Activated T-cell treated with anti-CD3 and anti-CD28 coated beads, Interleukin-2, amount 50 U/mL, for 72 hours (primary cell): ENCODE results near the gene WNT3A. TPM values are rescaled to one million over a fixed set of nuclear protein-coding genes. Genes with fewer than 3 reads are reported as not detected.

Experiments
- ATAC-seq, 2 donors: fragments of 150-1000 bp; cut with Tn5 transposase; replicated peaks in 1 of 2; 2 replicates each; pipeline ENCODE4 v1.10.0; 2021; ENCODE audit warnings: moderate library complexity in 2 of 2, mild to moderate bottlenecking in 1 of 2
- DNase-seq, 2 donors: peaks; one replicate each; pipeline ENCODE4 v3.0.0; 2021 to 2022; ENCODE audit warnings: mixed read lengths in 1 of 2
- H3K27ac Mint-ChIP-seq: one replicate; pipeline ENCODE4 v1.8.0; 2022; ENCODE audit warnings: mild to moderate bottlenecking, moderate library complexity, mixed read lengths
- H3K27me3 Mint-ChIP-seq: one replicate; pipeline ENCODE4 v1.8.0; 2022; ENCODE audit warnings: low read depth, mixed read lengths
- H3K36me3 Mint-ChIP-seq, 2 donors: one replicate each; pipeline ENCODE4 v1.8.0; 2022; ENCODE audit warnings: mixed read lengths in 2 of 2, mild to moderate bottlenecking in 1 of 2; ENCODE audit not compliant: insufficient read depth in 2 of 2
- H3K4me1 Mint-ChIP-seq: one replicate; pipeline ENCODE4 v1.8.0; 2022; ENCODE audit warnings: low read depth, mixed read lengths
- H3K4me3 Mint-ChIP-seq, 2 donors: one replicate each; pipeline ENCODE4 v1.8.0; 2022; ENCODE audit warnings: mild to moderate bottlenecking in 2 of 2, mixed read lengths in 2 of 2, moderate library complexity in 2 of 2
- H3K9me3 Mint-ChIP-seq, 2 donors: one replicate each; pipeline ENCODE4 v1.8.0; 2022; ENCODE audit warnings: mixed read lengths in 2 of 2
- total RNA-seq, 2 donors: library from RNA; stranded (reverse); gene quantifications; one replicate each; pipeline ENCODE4 v1.2.3, GENCODE V29; 2022

WNT3A gene
- total RNA-seq, 2 donors from 2014 or later, result not detected

DNA sequence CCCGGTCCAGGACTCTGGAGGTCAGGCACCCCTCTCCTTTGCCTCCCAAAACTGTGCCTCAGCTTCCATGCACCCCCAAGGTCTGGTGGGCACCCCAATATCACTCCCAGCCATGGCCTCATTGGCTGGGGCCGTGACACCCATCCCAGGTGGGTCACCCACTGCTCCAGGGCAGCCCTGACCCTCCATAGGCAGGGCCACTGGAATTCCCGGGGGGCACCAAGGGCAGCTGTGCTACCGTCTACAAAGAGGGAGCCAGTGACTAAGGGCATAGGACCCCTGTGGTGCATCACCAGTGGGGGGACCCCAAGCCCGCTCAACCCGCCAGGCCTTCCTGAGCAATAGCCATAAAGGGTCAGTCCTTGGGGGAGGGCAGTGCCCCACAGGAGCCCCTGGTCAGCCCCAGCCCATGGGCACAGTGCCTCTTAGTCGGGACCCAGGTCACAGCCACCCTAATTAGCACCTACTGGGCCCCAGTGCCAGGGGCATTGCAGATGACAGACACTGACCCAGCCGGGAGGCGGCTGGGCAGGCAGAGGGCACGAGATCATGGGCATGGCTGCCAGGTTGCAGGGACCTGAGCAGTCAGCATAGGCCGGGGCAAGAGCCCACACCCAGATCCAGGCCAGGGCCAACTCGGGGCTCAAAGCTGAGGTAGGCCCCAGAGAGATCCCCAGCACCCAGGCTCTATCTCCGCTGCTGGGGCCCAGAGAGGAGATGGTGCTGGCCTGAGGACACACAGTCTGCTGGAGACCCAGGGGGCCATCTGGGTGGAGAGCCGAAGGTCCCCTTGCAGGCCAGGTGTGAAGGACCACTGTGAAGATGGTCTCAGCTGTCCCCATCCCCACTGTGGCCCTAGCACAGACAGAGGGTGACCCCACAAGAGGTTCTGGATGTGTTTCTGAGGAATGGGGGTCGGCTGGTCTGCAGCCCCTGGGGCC lies 56.7 kb downstream of the WNT3A start:
- peaks cover 9% of the 10 kb centered on the region for H3K4me1 Mint-ChIP-seq
- no peak for DNase-seq

DNA sequence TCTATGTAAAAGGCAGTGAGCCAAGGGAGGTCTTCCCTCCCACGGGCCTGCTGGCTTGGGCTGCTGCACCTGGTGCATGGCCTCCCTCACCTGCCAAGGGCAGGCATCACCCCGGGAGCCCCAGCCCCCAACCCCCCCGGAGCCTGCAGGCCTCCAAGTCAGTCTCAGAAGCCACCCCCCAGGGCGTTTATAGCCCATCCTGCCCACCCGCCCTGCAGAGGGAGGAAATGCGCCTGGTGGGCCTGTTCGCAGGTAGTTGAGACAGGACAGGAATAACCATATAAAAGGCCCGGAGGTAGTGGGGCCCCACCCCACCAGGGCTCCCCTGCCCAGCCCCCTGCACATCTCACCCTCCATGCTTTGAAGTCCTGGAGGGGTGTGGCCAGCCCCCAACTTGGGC lies 57.5 kb downstream of the WNT3A start:
- Mint-ChIP-seq H3K4me3 (no peak overlapping the region), H3K36me3 (no peaks in the 10 kb centered on the region), H3K4me1 (peaks cover 9% of the 10 kb centered on the region), H3K27ac (no peak overlapping the region), H3K9me3 (no peaks in the 10 kb centered on the region), H3K27me3 (peaks cover 26% of the 10 kb centered on the region)
- DNase-seq, result no peak
- no peak for ATAC-seq

More for the DNA sequence above, 56.7 kb downstream of the WNT3A start:
- ATAC-seq, result no peak
- H3K27me3 Mint-ChIP-seq, result peaks cover 30% of the 10 kb centered on the region
- no peaks in the 10 kb centered on the region for H3K9me3 Mint-ChIP-seq
- H3K4me3 Mint-ChIP-seq, result no peak overlapping the region
- no peak overlapping the region for H3K27ac Mint-ChIP-seq
- no peaks in the 10 kb centered on the region for H3K36me3 Mint-ChIP-seq

DNA sequence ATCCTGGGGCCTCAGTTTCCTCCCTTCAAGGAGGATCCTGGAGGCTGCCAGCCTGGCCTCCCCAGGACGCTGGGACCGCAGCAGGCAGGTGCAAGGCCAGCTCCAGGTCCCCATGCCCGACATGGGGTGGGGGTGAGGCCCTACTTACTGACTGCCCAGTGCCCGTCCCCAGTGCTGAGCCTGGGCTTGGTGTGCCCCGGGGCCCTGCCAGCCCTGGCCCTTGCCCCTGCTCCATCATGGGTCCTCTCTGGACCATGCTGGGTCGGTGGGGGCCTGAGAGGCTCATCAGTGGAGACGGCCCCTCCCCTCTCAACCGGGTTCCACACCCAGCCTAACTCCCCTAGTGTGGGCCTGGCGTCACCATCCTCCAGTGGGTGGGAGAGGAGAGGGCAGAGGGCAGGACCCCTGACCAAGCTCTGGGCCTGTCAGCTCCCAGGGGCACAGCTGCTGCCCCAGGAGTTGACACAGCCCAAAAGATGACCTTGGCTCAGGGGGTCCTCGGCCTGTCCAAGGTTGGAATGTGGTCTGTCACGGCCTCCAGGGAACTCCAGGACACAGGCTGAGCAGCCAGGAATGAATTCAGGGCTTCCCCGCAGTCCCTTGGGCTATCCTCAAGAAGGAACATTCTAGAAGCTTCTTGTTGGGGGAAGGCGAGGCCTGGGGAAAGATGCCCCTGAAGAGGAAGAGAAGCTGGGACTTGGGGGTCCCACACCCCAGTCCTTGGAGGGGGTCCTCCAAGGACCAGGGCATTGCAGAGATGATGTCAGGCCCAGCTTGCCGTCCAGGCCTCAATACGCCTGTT lies 58.1 kb downstream of the WNT3A start:
- H3K27me3 Mint-ChIP-seq, result peaks cover 26% of the 10 kb centered on the region
- H3K4me3 Mint-ChIP-seq, result no peak overlapping the region
- ATAC-seq (no peak), DNase-seq (no peak)
- H3K36me3 Mint-ChIP-seq, result no peaks in the 10 kb centered on the region
- H3K27ac Mint-ChIP-seq, result no peak overlapping the region
- no peaks in the 10 kb centered on the region for H3K9me3 Mint-ChIP-seq
- peaks cover 9% of the 10 kb centered on the region for H3K4me1 Mint-ChIP-seq

DNA sequence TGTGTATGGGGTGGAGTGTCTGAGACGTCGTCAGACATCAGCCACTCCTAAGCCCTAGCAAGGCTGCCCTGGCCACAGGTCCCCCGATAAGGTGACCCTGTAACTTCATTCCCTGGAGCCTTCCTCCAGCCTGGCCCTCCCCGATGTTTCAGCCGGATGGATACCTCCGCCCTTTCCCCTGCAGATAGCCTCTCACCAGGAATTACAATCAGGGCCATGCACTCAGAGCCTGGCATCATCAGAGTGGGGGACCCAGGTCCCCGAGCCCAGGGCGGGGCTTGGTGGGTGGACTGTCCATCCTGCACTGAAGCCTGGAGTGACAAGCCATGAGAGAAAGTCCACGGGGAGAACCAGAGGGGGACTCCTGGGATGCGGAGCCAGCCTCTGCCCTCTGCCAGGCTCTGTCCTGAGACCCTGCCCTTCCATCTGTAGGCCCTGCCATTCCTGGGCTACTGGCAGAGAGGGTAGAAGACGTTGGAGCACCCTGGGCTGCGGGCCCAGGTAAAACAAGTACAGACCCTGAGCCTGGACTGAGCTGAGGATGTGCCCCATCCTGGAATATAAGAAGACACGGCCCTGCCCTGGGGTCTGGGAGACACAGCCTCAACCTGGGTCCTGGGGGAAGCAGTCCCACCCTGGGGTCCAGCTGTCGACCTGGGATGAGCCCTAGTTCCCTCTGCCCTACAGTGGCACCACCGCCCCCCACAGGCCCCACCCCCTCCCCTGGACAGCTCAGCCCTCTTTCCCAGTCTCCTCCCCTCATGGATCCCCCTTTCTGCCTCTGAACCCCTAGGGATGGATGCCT lies 58.9 kb downstream of the WNT3A start:
- Mint-ChIP-seq H3K4me3 (no peak overlapping the region), H3K27me3 (peaks cover 25% of the 10 kb centered on the region), H3K27ac (no peak overlapping the region), H3K36me3 (no peaks in the 10 kb centered on the region), H3K9me3 (no peaks in the 10 kb centered on the region), H3K4me1 (peaks cover 6% of the 10 kb centered on the region)
- DNase-seq, result no peak
- no peak for ATAC-seq

DNA sequence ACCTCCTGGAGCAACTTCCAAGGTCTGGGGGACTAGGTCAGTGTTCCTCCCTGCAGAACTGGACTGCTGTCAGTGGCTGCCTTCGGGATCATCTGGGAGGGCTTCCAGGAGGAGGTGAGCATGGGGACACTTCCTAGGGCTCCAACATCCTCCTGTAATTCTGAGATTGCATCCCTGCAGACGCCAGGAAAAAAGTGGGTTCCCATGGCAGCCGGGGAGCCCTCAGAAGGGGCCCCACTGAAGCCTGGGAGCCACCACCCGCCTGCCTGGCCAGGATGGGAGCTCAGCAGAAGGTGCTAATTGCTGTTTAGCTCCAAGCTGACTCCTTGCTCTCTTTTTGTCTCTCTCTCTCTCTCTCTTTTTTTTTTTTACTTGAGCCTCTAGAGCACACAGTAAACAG lies 59.6 kb downstream of the WNT3A start:
- Mint-ChIP-seq H3K4me3 (no peak overlapping the region), H3K4me1 (no peaks in the 10 kb centered on the region), H3K27ac (no peak overlapping the region), H3K27me3 (peaks cover 18% of the 10 kb centered on the region), H3K9me3 (no peaks in the 10 kb centered on the region), H3K36me3 (no peaks in the 10 kb centered on the region)
- DNase-seq (no peak), ATAC-seq (no peak)

DNA sequence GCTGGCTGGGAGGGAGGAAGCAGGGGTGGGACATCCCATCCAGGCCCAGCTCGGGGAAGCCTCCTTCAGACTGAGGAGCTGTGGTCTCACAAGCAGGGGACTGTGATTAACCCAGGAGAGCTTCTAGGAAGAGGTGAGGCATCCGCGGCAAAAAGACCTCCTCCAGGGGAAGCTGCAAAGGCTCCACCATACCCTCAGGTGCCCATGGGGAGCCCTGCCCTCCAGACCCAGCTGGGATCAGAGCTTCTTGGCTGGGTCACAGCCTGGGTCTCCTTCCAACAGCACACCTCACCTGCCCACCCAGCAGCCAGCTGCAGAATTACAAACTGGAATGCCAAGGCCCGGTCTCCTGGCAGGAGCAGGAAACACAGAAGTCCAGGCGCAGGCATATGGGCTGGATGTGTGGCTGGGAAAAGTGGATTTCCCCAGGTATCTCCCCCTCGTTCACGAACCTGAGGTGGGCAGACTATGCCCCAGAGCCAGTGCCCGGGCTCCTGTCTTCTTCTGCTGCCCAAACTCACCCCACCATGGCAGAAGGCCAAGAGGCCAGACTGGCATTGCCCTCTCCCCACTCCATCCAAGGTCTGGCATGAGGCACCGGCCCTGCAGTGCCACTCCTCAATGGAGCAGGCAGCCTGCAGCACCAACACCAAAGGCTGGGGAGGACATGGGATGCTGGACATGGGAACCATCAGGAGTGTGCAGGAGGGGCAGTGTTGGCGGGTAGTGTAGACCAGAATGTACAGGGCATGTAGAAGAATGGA lies 60.3 kb downstream of the WNT3A start:
- no peak overlapping the region for H3K27ac Mint-ChIP-seq
- ATAC-seq, result no peak

DNA sequence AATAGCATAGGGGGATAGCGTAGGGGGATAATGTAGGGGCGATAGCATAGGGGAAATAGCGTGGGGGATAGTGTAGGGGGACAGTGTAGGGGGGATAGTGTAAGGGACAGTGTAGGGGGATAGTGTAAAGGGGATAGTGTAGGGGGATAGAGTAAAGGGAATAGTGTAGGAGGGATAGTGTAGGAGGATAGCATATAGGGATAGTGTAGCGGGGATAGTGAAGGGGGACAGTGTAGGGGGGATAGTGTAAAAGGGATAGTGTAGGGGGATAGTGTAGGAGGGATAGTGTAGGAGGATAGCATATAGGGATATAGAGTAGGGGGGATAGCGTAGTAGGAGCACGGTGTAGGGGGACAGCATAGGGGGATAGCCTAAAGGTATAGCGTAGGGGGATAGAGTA lies 61.6 kb downstream of the WNT3A start:
- no peaks in the 10 kb centered on the region for H3K9me3 Mint-ChIP-seq
- no peaks in the 10 kb centered on the region for H3K36me3 Mint-ChIP-seq
- no peak overlapping the region for H3K4me3 Mint-ChIP-seq
- H3K27ac Mint-ChIP-seq, result no peak overlapping the region
- H3K4me1 Mint-ChIP-seq, result no peaks in the 10 kb centered on the region
- no peak for DNase-seq
- H3K27me3 Mint-ChIP-seq, result peaks cover 17% of the 10 kb centered on the region
- no peak for ATAC-seq

More for the DNA sequence above, 60.3 kb downstream of the WNT3A start:
- H3K4me3 Mint-ChIP-seq, result no peak overlapping the region
- no peaks in the 10 kb centered on the region for H3K9me3 Mint-ChIP-seq
- no peak for DNase-seq
- H3K27me3 Mint-ChIP-seq, result peaks cover 17% of the 10 kb centered on the region
- no peaks in the 10 kb centered on the region for H3K36me3 Mint-ChIP-seq
- H3K4me1 Mint-ChIP-seq, result no peaks in the 10 kb centered on the region

DNA sequence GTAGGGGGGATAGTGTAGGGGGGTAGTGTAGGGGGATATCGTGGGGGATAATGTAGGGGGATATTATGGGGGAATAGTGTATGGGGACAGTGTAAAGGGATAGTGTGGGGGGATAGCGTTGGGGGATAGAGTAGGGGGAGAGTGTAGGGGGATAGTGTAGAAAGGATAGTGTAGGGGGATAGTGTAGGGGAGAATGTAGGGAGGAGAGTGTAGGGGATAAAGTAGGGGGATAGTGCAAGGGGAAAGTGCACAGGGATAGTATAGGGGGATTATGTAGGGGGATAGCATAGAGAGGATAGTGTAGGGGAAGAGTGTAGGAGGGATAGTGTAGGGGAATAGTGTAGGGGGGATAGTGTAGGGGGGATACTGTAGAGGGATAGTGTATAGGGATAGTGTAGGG lies 63.4 kb downstream of the WNT3A start:
- H3K27me3 Mint-ChIP-seq, result peaks cover 17% of the 10 kb centered on the region
- ATAC-seq, result no peak
- H3K27ac Mint-ChIP-seq, result no peak overlapping the region
- DNase-seq, result no peak
- no peaks in the 10 kb centered on the region for H3K9me3 Mint-ChIP-seq
- H3K4me1 Mint-ChIP-seq, result no peaks in the 10 kb centered on the region
- H3K36me3 Mint-ChIP-seq, result no peaks in the 10 kb centered on the region
- H3K4me3 Mint-ChIP-seq, result no peak overlapping the region

DNA sequence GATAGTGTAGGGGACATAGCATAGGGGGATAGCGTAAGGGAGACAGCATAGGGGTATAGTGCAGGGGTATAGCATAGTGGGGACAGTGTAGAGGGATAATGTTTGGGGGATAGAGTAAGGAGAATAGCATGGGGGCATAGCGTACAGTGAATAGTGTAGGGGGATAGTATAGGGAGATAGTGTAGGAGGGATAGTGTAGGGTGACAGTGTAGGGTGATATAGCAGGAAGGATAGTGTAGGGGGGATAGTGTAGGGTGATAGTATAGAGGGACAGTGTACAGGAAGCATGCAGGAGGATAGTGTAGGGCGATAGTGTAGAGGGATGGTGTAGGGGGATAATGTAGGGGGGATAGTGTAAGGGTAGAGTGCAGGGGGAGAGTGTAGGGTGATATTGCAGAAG lies 64.1 kb downstream of the WNT3A start:
- DNase-seq, result no peak
- no peak overlapping the region for H3K27ac Mint-ChIP-seq
- no peaks in the 10 kb centered on the region for H3K36me3 Mint-ChIP-seq
- no peak overlapping the region for H3K4me3 Mint-ChIP-seq
- H3K4me1 Mint-ChIP-seq, result no peaks in the 10 kb centered on the region
- H3K9me3 Mint-ChIP-seq, result no peaks in the 10 kb centered on the region
- no peak for ATAC-seq
- H3K27me3 Mint-ChIP-seq, result peaks cover 11% of the 10 kb centered on the region

DNA sequence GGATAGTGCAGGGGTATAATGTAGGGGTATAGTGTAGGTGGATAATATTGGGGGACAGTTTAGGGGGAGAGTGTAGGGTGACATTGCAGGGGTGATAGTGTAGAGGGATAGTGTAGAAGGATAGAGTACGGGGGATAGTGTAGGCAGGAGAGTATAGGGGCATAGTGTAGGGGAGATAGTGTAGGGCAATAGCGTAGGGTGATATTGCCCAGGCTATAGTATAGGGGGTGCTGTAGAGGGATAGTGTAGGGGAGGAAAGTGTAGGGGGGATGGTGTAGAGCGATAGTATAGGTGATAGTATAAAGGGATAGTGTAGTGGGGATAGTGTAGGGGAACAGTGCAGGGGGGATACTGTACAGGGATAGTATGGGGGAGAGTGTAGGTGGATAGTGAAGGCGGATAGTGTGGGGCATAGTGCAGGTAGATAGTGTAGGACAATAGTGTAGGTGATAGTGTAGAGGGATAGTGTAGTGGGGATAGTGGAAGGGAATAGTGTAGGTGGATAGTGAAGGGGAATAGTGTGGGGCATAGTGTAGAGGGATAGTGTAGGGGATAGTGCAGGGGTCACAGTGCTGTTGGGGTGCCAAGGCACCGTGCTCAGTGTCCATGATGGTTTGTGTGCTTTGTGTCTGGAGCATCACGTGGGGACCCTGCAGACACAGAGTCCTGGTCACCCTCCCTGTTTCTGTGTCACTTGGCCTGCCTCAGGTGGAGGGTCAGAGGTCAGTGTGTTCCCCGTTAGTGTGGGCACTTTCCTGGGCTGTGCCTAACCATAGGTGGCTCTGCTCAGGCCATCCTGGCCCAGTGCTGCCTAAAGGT lies 65.2 kb downstream of the WNT3A start:
- peak; percentile 22 for ATAC-seq
- no peaks in the 10 kb centered on the region for H3K27me3 Mint-ChIP-seq
- no peaks in the 10 kb centered on the region for H3K4me1 Mint-ChIP-seq
- H3K27ac Mint-ChIP-seq, result no peak overlapping the region
- H3K9me3 Mint-ChIP-seq, result no peaks in the 10 kb centered on the region
- no peak for DNase-seq
- H3K36me3 Mint-ChIP-seq, result no peaks in the 10 kb centered on the region
- no peak overlapping the region for H3K4me3 Mint-ChIP-seq

DNA sequence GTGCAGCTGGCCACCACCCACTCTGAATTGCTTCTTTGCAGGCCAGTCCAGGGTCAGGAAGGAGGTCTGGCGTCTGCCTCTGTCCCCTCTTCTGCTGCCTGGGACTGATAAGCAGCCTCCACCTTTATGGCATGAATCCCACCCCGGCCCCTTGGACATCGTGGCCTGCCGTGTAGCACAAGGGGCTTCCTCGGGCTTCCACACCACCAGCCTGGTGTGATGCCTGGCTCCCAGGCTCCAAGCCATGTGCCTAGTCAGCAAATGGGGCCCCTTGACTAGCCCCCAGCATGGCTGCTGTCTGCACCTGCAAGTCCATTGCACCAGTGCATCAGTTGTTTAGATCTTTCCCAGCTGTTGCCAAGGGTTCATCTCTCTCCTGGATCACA lies 65.9 kb downstream of the WNT3A start:
- H3K27me3 Mint-ChIP-seq, result no peaks in the 10 kb centered on the region
- ATAC-seq (no peak), DNase-seq (no peak)
- H3K4me1 Mint-ChIP-seq, result peaks cover 5% of the 10 kb centered on the region
- H3K9me3 Mint-ChIP-seq, result no peaks in the 10 kb centered on the region
- no peaks in the 10 kb centered on the region for H3K36me3 Mint-ChIP-seq
- no peak overlapping the region for H3K27ac Mint-ChIP-seq
- no peak overlapping the region for H3K4me3 Mint-ChIP-seq
